K562 (cell line): ENCODE measurements around the gene OR2C1. TPM values are rescaled to one million over a fixed set of nuclear protein-coding genes. Genes with fewer than 3 reads are reported as not detected.
A peak's percentile ranks its signal among the peaks of the same experiment; 100 is the strongest.

Experiments used
- ATF2 ChIP-seq: sonication (generic); formaldehyde crosslinking; IDR thresholded peaks from 2 replicates; pipeline ENCODE4 v1.8.1; 2022; ENCODE audit warnings: missing genetic modification reagents
- CREM ChIP-seq: IDR thresholded peaks from 2 replicates; pipeline ENCODE4 v1.6.1; 2014; ENCODE audit warnings: antibody characterized with exemption, low read depth
- FOXK2 ChIP-seq, 2 experiments: fragments of 450-650 bp; IDR thresholded peaks in 1 of 2; conservative IDR thresholded peaks in 1 of 2; 2 replicates each; pipeline ENCODE4 v1.6.1; 2016; ENCODE audit warnings: low read depth in 2 of 2, mild to moderate bottlenecking in 1 of 2
- HDAC8 ChIP-seq: fragments of 450-650 bp; IDR thresholded peaks from 2 replicates; pipeline ENCODE4 v1.6.1; 2016; ENCODE audit warnings: mild to moderate bottlenecking, missing genetic modification characterization, moderate library complexity, missing compliant biosample characterization
- KLF6 ChIP-seq: fragments of 250-450 bp; sonication (Bioruptor Pico); IDR thresholded peaks from 2 replicates; pipeline ENCODE4 v1.4.0; 2020; ENCODE audit warnings: mild to moderate bottlenecking, moderate library complexity, borderline replicate concordance
- NCOR1 ChIP-seq: fragments of 450-650 bp; IDR thresholded peaks from 2 replicates; pipeline ENCODE4 v1.6.1; 2016; ENCODE audit warnings: mild to moderate bottlenecking, moderate library complexity
- NRF1 ChIP-seq, 2 experiments: fragments of 450-650 bp; IDR thresholded peaks in 1 of 2; conservative IDR thresholded peaks in 1 of 2; 2 replicates each; pipeline ENCODE4 v1.6.1; 2014; ENCODE audit warnings: mild to moderate bottlenecking in 2 of 2
- RFX7 ChIP-seq: fragments of 250-450 bp; sonication (Bioruptor Pico); IDR thresholded peaks from 2 replicates; pipeline ENCODE4 v1.5.1; 2021; ENCODE audit warnings: mild to moderate bottlenecking
- SMAD4 ChIP-seq: fragments of 250-450 bp; sonication (Bioruptor Pico); conservative IDR thresholded peaks from 2 replicates; pipeline ENCODE4 v1.8.0; 2021; ENCODE audit warnings: inconsistent platforms, mild to moderate bottlenecking, moderate library complexity
- TBL1XR1 ChIP-seq, 2 experiments: IDR thresholded peaks; 2 replicates each; pipeline ENCODE4 v1.6.1; 2012; ENCODE audit warnings: improper control_type of control experiment in 2 of 2, low read length in 2 of 2, mild to moderate bottlenecking in 1 of 2
- ZBTB40 ChIP-seq, 2 experiments: fragments of 450-650 bp in 1 of 2; sonication (generic) in 1 of 2; formaldehyde crosslinking in 1 of 2; IDR thresholded peaks; 2 replicates each; pipeline versions ENCODE4 v1.7.1 to v1.9.0; 2016 to 2022; ENCODE audit warnings: inconsistent platforms in 1 of 2, mild to moderate bottlenecking in 1 of 2, missing genetic modification reagents in 1 of 2
- ZNF253 ChIP-seq: fragments of 250-450 bp; sonication (Bioruptor Pico); conservative IDR thresholded peaks from 2 replicates; pipeline ENCODE4 v1.6.1; 2021; ENCODE audit warnings: mild to moderate bottlenecking
- ZNF263 ChIP-seq: sonication (generic); formaldehyde crosslinking; IDR thresholded peaks from 2 replicates; pipeline ENCODE4 v1.8.0; 2022; ENCODE audit warnings: mild to moderate bottlenecking, missing genetic modification reagents, borderline replicate concordance
- ZNF431 ChIP-seq: sonication (generic); formaldehyde crosslinking; IDR thresholded peaks from 2 replicates; pipeline ENCODE4 v1.8.0; 2022; ENCODE audit warnings: mild to moderate bottlenecking, missing genetic modification reagents
- ZNF511 ChIP-seq: sonication (generic); formaldehyde crosslinking; IDR thresholded peaks from 2 replicates; pipeline ENCODE4 v1.8.0; 2022; ENCODE audit warnings: mild to moderate bottlenecking, missing genetic modification reagents
- ZNF699 ChIP-seq: fragments of 250-450 bp; sonication (Bioruptor Pico); IDR thresholded peaks from 2 replicates; pipeline ENCODE4 v1.8.0; 2021; ENCODE audit warnings: mild to moderate bottlenecking, moderate library complexity; ENCODE audit not compliant: insufficient replicate concordance
- ZNF79 ChIP-seq: fragments of 250-450 bp; sonication (Bioruptor Pico); IDR thresholded peaks from 2 replicates; pipeline ENCODE4 v1.4.0; 2020; ENCODE audit warnings: low read depth, mild to moderate bottlenecking, moderate library complexity
- polyA plus RNA-seq, 8 experiments: library from polyadenylated mRNA; depleted of rRNA in 4 of 8; stranded (reverse) in 5 of 8; unstranded in 3 of 8; fragments of >200 nt; fragmentation: Nextera tagmentation in 2 of 8; fragmentation: Illumina TruSeq in 1 of 8; extraction: Ambion mirVana in 2 of 8; extraction: Trizol in 1 of 8; gene quantifications; 2 replicates each; pipeline versions ENCODE4 v1.2.1 to v1.2.3, GENCODE V29; 2011 to 2014; ENCODE audit warnings: inconsistent platforms in 1 of 8, missing spikeins in 1 of 8
- total RNA-seq, 7 experiments: library from RNA; depleted of rRNA in 6 of 7; stranded (reverse); fragments of >200 nt in 6 of 7; fragmentation: Illumina TruSeq in 2 of 7; extraction: Trizol in 2 of 7; gene quantifications; 2 replicates each; pipeline versions ENCODE4 v1.2.1 to v1.2.3, GENCODE V29; 2011 to 2021; ENCODE audit warnings: low replicate concordance in 1 of 7

The OR2C1 gene
- total and polyA plus RNA-seq, 9 of the 15 experiments (the other 6 are each of a cell fraction or from before 2014, with no cell fraction given) = not detected

- TF ChIP-seq ZBTB40 (IDR thresholded peaks at IDR 0.05) = no peak
- no peak for TF ChIP-seq ZBTB40 (CRISPR knock-in tag; IDR thresholded peaks at IDR 0.05)
- TF ChIP-seq TBL1XR1 (IDR thresholded peaks at IDR 0.05; ENCODE audit: low read length in 2 of 2) = peak in 1 of 2 experiments; percentile 97; a peak in 2 of 4 replicates
- TF ChIP-seq ZNF431 (CRISPR knock-in tag) = no peak
- no peak for TF ChIP-seq ZNF79 (CRISPR knock-in tag)
- no peak; the same call in 1 of the 2 replicates for TF ChIP-seq ZNF263
- TF ChIP-seq HDAC8 (tag) = no peak
- no peak for TF ChIP-seq ZNF511
- TF ChIP-seq RFX7 (CRISPR knock-in tag) = no peak
- TF ChIP-seq FOXK2 (conservative IDR thresholded peaks at IDR 0.05 in 1 of 2, IDR thresholded peaks at IDR 0.05 in 1 of 2; ENCODE audit: low read depth in 2 of 2) = peak in 1 of 2 experiments; percentile 57; a peak in 2 of 4 replicates
- TF ChIP-seq SMAD4 (CRISPR knock-in tag) = peak; percentile 78
- TF ChIP-seq ATF2 (CRISPR knock-in tag) = no peak
- no peak for TF ChIP-seq ZNF699 (CRISPR knock-in tag)
- TF ChIP-seq NCOR1 = peak; percentile 93
- TF ChIP-seq ZNF253 = no peak
- peak; percentile 82 for TF ChIP-seq CREM
- TF ChIP-seq NRF1 (conservative IDR thresholded peaks at IDR 0.05 in 1 of 2, IDR thresholded peaks at IDR 0.05 in 1 of 2) = peak; percentile 13 to 35; a peak in 2 of 4 replicates
- TF ChIP-seq KLF6 = no peak
These were observed 7.0 kb upstream of the OR2C1 start (continued) for GRCh38 chr16:3348547-3349167.
